ENCODE measurements around the gene GIPC3.
A peak's percentile ranks its signal among the peaks of the same experiment; 100 is the strongest.
"Not testable (repeated sequence)": the region's sequence is repeated elsewhere in the genome, so short reads cannot be mapped to it uniquely, and the experiment has no call there.

The GIPC3 gene

GRCh38 chr19:3578390-3578789, 6.9 kb upstream of the GIPC3 start:
- H3K4me3 ChIP-seq (ENCODE audit: extremely low read depth, insufficient read depth, low read length, poor library complexity, severe bottlenecking), result no peak overlapping the region
- H3K27ac ChIP-seq (ENCODE audit: low read depth, low read length, severe bottlenecking), result no peak overlapping the region
- peaks cover 20% of the 10 kb centered on the region for H3K36me3 ChIP-seq (ENCODE audit: control insufficient read depth, insufficient read depth, low read length)
- WGBS, 2 experiments (ENCODE audit: insufficient coverage in 2 of 2), result 79 to 91% methylated on average over 9 to 12 of the region's 17 CpGs
- no peaks in the 10 kb centered on the region for H3K9me3 ChIP-seq (ENCODE audit: control insufficient read depth, low read length)
- H3K4me1 ChIP-seq (ENCODE audit: control insufficient read depth, insufficient read depth, low read length, poor library complexity, severe bottlenecking), result peaks cover 18% of the 10 kb centered on the region

GRCh38 chr19:3580156-3580934, 4.9 kb upstream of the GIPC3 start:
- Histone ChIP-seq H3K9me3 (ENCODE audit: control insufficient read depth, low read length) (no peaks in the 10 kb centered on the region), H3K36me3 (ENCODE audit: control insufficient read depth, insufficient read depth, low read length) (peaks cover 7% of the 10 kb centered on the region), H3K4me3 (ENCODE audit: extremely low read depth, insufficient read depth, low read length, poor library complexity, severe bottlenecking) (no peak overlapping the region), H3K4me1 (ENCODE audit: control insufficient read depth, insufficient read depth, low read length, poor library complexity, severe bottlenecking) (peaks cover 18% of the 10 kb centered on the region), H3K27ac (ENCODE audit: low read depth, low read length, severe bottlenecking) (peak overlapping the region; percentile 46)
- WGBS, 2 experiments (ENCODE audit: insufficient coverage in 2 of 2), result 73 to 77% methylated on average over 6 to 10 of the region's 11 CpGs

- WGBS, 2 experiments (ENCODE audit: insufficient coverage in 2 of 2), result 68 to 76% methylated on average over 3 to 4 of the region's 4 CpGs
- H3K4me1 ChIP-seq (ENCODE audit: control insufficient read depth, insufficient read depth, low read length, poor library complexity, severe bottlenecking); H3K27ac ChIP-seq (ENCODE audit: low read depth, low read length, severe bottlenecking); H3K4me3 ChIP-seq (ENCODE audit: extremely low read depth, insufficient read depth, low read length, poor library complexity, severe bottlenecking); H3K9me3 ChIP-seq (ENCODE audit: control insufficient read depth, low read length); H3K36me3 ChIP-seq (ENCODE audit: control insufficient read depth, insufficient read depth, low read length): not testable (repeated sequence)
Observed at GRCh38 chr19:3581792-3582191, 3.5 kb upstream of the GIPC3 start.

GRCh38 chr19:3584036-3584802, 1.1 kb upstream of the GIPC3 start:
- H3K4me3 ChIP-seq (ENCODE audit: extremely low read depth, insufficient read depth, low read length, poor library complexity, severe bottlenecking); H3K4me1 ChIP-seq (ENCODE audit: control insufficient read depth, insufficient read depth, low read length, poor library complexity, severe bottlenecking); H3K9me3 ChIP-seq (ENCODE audit: control insufficient read depth, low read length); H3K27ac ChIP-seq (ENCODE audit: low read depth, low read length, severe bottlenecking); H3K36me3 ChIP-seq (ENCODE audit: control insufficient read depth, insufficient read depth, low read length): not testable (repeated sequence)
- WGBS, 2 experiments (ENCODE audit: insufficient coverage in 2 of 2), result 84 to 90% methylated on average over 2 to 8 of the region's 15 CpGs

- Histone ChIP-seq H3K4me1 (ENCODE audit: control insufficient read depth, insufficient read depth, low read length, poor library complexity, severe bottlenecking) (no peaks in the 10 kb centered on the region), H3K36me3 (ENCODE audit: control insufficient read depth, insufficient read depth, low read length) (no peaks in the 10 kb centered on the region), H3K4me3 (ENCODE audit: extremely low read depth, insufficient read depth, low read length, poor library complexity, severe bottlenecking) (peak overlapping the region; percentile 27), H3K27ac (ENCODE audit: low read depth, low read length, severe bottlenecking) (no peak overlapping the region), H3K9me3 (ENCODE audit: control insufficient read depth, low read length) (peaks cover 2% of the 10 kb centered on the region)
- 39 to 63% methylated on average over 6 to 11 of the region's 16 CpGs for WGBS, 2 experiments (ENCODE audit: insufficient coverage in 2 of 2)
Observed at GRCh38 chr19:3586127-3586626, 899 bp downstream of the GIPC3 start.

- Histone ChIP-seq H3K4me1 (ENCODE audit: control insufficient read depth, insufficient read depth, low read length, poor library complexity, severe bottlenecking) (no peaks in the 10 kb centered on the region), H3K4me3 (ENCODE audit: extremely low read depth, insufficient read depth, low read length, poor library complexity, severe bottlenecking) (no peak overlapping the region), H3K36me3 (ENCODE audit: control insufficient read depth, insufficient read depth, low read length) (no peaks in the 10 kb centered on the region), H3K9me3 (ENCODE audit: control insufficient read depth, low read length) (peaks cover 5% of the 10 kb centered on the region), H3K27ac (ENCODE audit: low read depth, low read length, severe bottlenecking) (no peak overlapping the region)
- 73 to 74% methylated on average over 26 to 30 of the region's 31 CpGs for WGBS, 2 experiments (ENCODE audit: insufficient coverage in 2 of 2)
Observed at GRCh38 chr19:3586707-3587346, 1.5 kb downstream of the GIPC3 start.

- no peaks in the 10 kb centered on the region for H3K36me3 ChIP-seq (ENCODE audit: control insufficient read depth, insufficient read depth, low read length)
- no peaks in the 10 kb centered on the region for H3K4me1 ChIP-seq (ENCODE audit: control insufficient read depth, insufficient read depth, low read length, poor library complexity, severe bottlenecking)
- H3K9me3 ChIP-seq (ENCODE audit: control insufficient read depth, low read length), result peaks cover 5% of the 10 kb centered on the region
- no peak overlapping the region for H3K4me3 ChIP-seq (ENCODE audit: extremely low read depth, insufficient read depth, low read length, poor library complexity, severe bottlenecking)
- 87% methylated on average over 7 of the region's 11 CpGs; no CpG with 5 or more reads in 1 of the 2 experiments for WGBS, 2 experiments (ENCODE audit: insufficient coverage in 2 of 2)
- H3K27ac ChIP-seq (ENCODE audit: low read depth, low read length, severe bottlenecking), result no peak overlapping the region
Observed at GRCh38 chr19:3589439-3589838, 4.2 kb downstream of the GIPC3 start.

GRCh38 chr19:3589949-3590348, 4.7 kb downstream of the GIPC3 start:
- H3K4me3 ChIP-seq (ENCODE audit: extremely low read depth, insufficient read depth, low read length, poor library complexity, severe bottlenecking), result no peak overlapping the region
- H3K4me1 ChIP-seq (ENCODE audit: control insufficient read depth, insufficient read depth, low read length, poor library complexity, severe bottlenecking), result no peaks in the 10 kb centered on the region
- peaks cover 5% of the 10 kb centered on the region for H3K9me3 ChIP-seq (ENCODE audit: control insufficient read depth, low read length)
- 93 to 95% methylated on average over 19 to 22 of the region's 22 CpGs for WGBS, 2 experiments (ENCODE audit: insufficient coverage in 2 of 2)
- H3K36me3 ChIP-seq (ENCODE audit: control insufficient read depth, insufficient read depth, low read length), result no peaks in the 10 kb centered on the region
- H3K27ac ChIP-seq (ENCODE audit: low read depth, low read length, severe bottlenecking), result no peak overlapping the region

- Histone ChIP-seq H3K9me3 (ENCODE audit: control insufficient read depth, low read length) (peaks cover 5% of the 10 kb centered on the region), H3K4me1 (ENCODE audit: control insufficient read depth, insufficient read depth, low read length, poor library complexity, severe bottlenecking) (no peaks in the 10 kb centered on the region), H3K27ac (ENCODE audit: low read depth, low read length, severe bottlenecking) (no peak overlapping the region), H3K4me3 (ENCODE audit: extremely low read depth, insufficient read depth, low read length, poor library complexity, severe bottlenecking) (no peak overlapping the region), H3K36me3 (ENCODE audit: control insufficient read depth, insufficient read depth, low read length) (no peaks in the 10 kb centered on the region)
- 91 to 92% methylated on average over 7 to 8 of the region's 8 CpGs for WGBS, 2 experiments (ENCODE audit: insufficient coverage in 2 of 2)
Observed at GRCh38 chr19:3590991-3591659, 5.8 kb downstream of the GIPC3 start.

GRCh38 chr19:3591876-3592613, 6.8 kb downstream of the GIPC3 start:
- Histone ChIP-seq H3K4me1 (ENCODE audit: control insufficient read depth, insufficient read depth, low read length, poor library complexity, severe bottlenecking) (no peaks in the 10 kb centered on the region), H3K9me3 (ENCODE audit: control insufficient read depth, low read length) (peaks cover 5% of the 10 kb centered on the region), H3K36me3 (ENCODE audit: control insufficient read depth, insufficient read depth, low read length) (no peaks in the 10 kb centered on the region), H3K27ac (ENCODE audit: low read depth, low read length, severe bottlenecking) (no peak overlapping the region), H3K4me3 (ENCODE audit: extremely low read depth, insufficient read depth, low read length, poor library complexity, severe bottlenecking) (no peak overlapping the region)
- 82 to 86% methylated on average over 9 of the region's 9 CpGs for WGBS, 2 experiments (ENCODE audit: insufficient coverage in 2 of 2)

All from mesodermal cell (in vitro differentiated cells).